H1 (cell line): Measurements from ENCODE around the gene SEC22C. TPM values are rescaled to one million over a fixed set of nuclear protein-coding genes. Genes with fewer than 3 reads are reported as not detected.

Source experiments
- CTCF ChIA-PET: fragments of 300-600 bp; sonication (Branson Sonifier 250); formaldehyde crosslinking; loops from one replicate; lab custom pipeline; 2021; ENCODE audit not compliant: partially characterized antibody; lab: Charles Lee
- POLR2A ChIA-PET: fragments of 300-600 bp; sonication (Branson Sonifier 250); formaldehyde crosslinking; loops from one replicate; lab custom pipeline; 2021; ENCODE audit warnings: inconsistent platforms; ENCODE audit not compliant: partially characterized antibody; lab: Charles Lee
- DNase-seq, 2 experiments: peaks; one replicate each; pipeline versions ENCODE4 v3.0.0 to v3.0.0-alpha.2; 2010 to 2022; ENCODE audit warnings: low spot score in 2 of 2, low read depth in 1 of 2, mixed read lengths in 1 of 2
- FAIRE-seq: peaks from 2 replicates; lab custom pipeline; 2011; peaks lifted over from hg19 to GRCh38; lab: Jason Lieb, UNC
- H2AFZ ChIP-seq: 2 replicates; pipeline ENCODE4 v1.8.1; 2012; ENCODE audit warnings: low read length, inconsistent platforms
- H2AK5ac ChIP-seq: 2 replicates; pipeline ENCODE4 v1.6.1; 2013; ENCODE audit warnings: low read depth, low read length
- H2BK120ac ChIP-seq: replicated peaks from 2 replicates; pipeline ENCODE3; 2013; ENCODE audit warnings: low read depth, low read length, inconsistent platforms
- H2BK12ac ChIP-seq: 2 replicates; pipeline ENCODE4 v1.6.1; 2013; ENCODE audit warnings: low read depth, low read length
- H2BK15ac ChIP-seq: 2 replicates; pipeline ENCODE4 v1.6.1; 2013; ENCODE audit warnings: low read length
- H2BK20ac ChIP-seq: 2 replicates; pipeline ENCODE4 v1.6.1; 2013; ENCODE audit warnings: low read length
- H2BK5ac ChIP-seq: 2 replicates; pipeline ENCODE4 v1.6.1; 2013; ENCODE audit warnings: low read depth, low read length
- H3K14ac ChIP-seq: 2 replicates; pipeline ENCODE4 v1.6.1; 2013; ENCODE audit warnings: inconsistent platforms; ENCODE audit not compliant: insufficient read length
- H3K18ac ChIP-seq: 2 replicates; pipeline ENCODE4 v1.6.1; 2013; ENCODE audit warnings: low read length; ENCODE audit errors: extremely low read depth
- H3K23ac ChIP-seq: 2 replicates; pipeline ENCODE4 v1.6.1; 2013; ENCODE audit warnings: inconsistent platforms; ENCODE audit not compliant: insufficient read length
- H3K23me2 ChIP-seq: 2 replicates; pipeline ENCODE4 v1.6.1; 2013; ENCODE audit warnings: low read depth, low read length
- H3K27ac ChIP-seq: 2 replicates; pipeline ENCODE4 v1.6.1; 2011; ENCODE audit warnings: low read depth, low read length, inconsistent platforms
- H3K27me3 ChIP-seq, 4 experiments: replicated peaks in 1 of 4; 1 replicate in 1 of 4; 2 replicates in 3 of 4; pipeline versions ENCODE4 v1.6.1 to v1.8.1; 2011 to 2013; ENCODE audit warnings: low read length in 3 of 4, mild to moderate bottlenecking in 3 of 4, inconsistent platforms in 2 of 4, mixed read lengths in 2 of 4, moderate library complexity in 1 of 4; ENCODE audit not compliant: control insufficient read depth in 3 of 4, insufficient read depth in 3 of 4; ENCODE audit errors: extremely low read depth in 1 of 4
- H3K36me3 ChIP-seq, 4 experiments: 2 replicates each; pipeline versions ENCODE4 v1.6.1 to v1.8.1; 2011 to 2013; ENCODE audit warnings: mild to moderate bottlenecking in 4 of 4, low read length in 3 of 4, moderate library complexity in 2 of 4, control low read depth in 1 of 4, inconsistent platforms in 1 of 4; ENCODE audit not compliant: insufficient read depth in 4 of 4, control insufficient read depth in 2 of 4
- H3K4ac ChIP-seq: replicated peaks from 2 replicates; pipeline ENCODE3; 2013; ENCODE audit warnings: low read length, low read depth, mixed read lengths, inconsistent platforms; ENCODE audit not compliant: insufficient read length
- H3K4me1 ChIP-seq, 4 experiments: replicated peaks in 1 of 4; 1 replicate in 1 of 4; 2 replicates in 3 of 4; pipeline versions ENCODE4 v1.6.1 to v1.8.1; 2011 to 2013; ENCODE audit warnings: low read length in 3 of 4, inconsistent platforms in 2 of 4, mixed read lengths in 1 of 4; ENCODE audit not compliant: insufficient read depth in 4 of 4, control insufficient read depth in 3 of 4
- H3K4me2 ChIP-seq, 2 experiments: 2 replicates each; pipeline versions ENCODE4 v1.6.1 to v1.8.1; 2011 to 2013; ENCODE audit warnings: low read depth in 2 of 2, low read length in 2 of 2, control low read depth in 1 of 2, inconsistent platforms in 1 of 2, mild to moderate bottlenecking in 1 of 2; ENCODE audit not compliant: insufficient read depth in 1 of 2
- H3K4me3 ChIP-seq, 4 experiments: fragments of 200-600, 300-600 bp in 1 of 4; sonication (generic), shearing (Covaris generic), sonication (Bioruptor Twin) in 1 of 4; 2 replicates each; pipeline versions ENCODE4 v1.5.1 to v1.8.1; 2011 to 2016; ENCODE audit warnings: low read length in 4 of 4, low read depth in 3 of 4, control low read depth in 2 of 4, inconsistent platforms in 2 of 4, mild to moderate bottlenecking in 2 of 4, mixed read lengths in 1 of 4, moderate library complexity in 1 of 4; ENCODE audit not compliant: insufficient read depth in 2 of 4; ENCODE audit errors: extremely low read depth in 1 of 4
- H3K56ac ChIP-seq: replicated peaks from 2 replicates; pipeline ENCODE3; 2013; ENCODE audit warnings: low read depth, mild to moderate bottlenecking, mixed read lengths, low read length, inconsistent platforms; ENCODE audit not compliant: insufficient read length
- H3K79me1 ChIP-seq: 2 replicates; pipeline ENCODE4 v1.6.1; 2013; ENCODE audit warnings: low read depth, low read length, control low read depth
- H3K79me2 ChIP-seq, 2 experiments: 2 replicates each; pipeline versions ENCODE4 v1.6.1 to v1.8.1; 2012 to 2013; ENCODE audit warnings: low read length in 2 of 2, mild to moderate bottlenecking in 2 of 2, inconsistent platforms in 1 of 2; ENCODE audit not compliant: insufficient read depth in 2 of 2, control insufficient read depth in 1 of 2
- H3K9ac ChIP-seq, 4 experiments: replicated peaks in 1 of 4; 1 replicate in 1 of 4; 2 replicates in 3 of 4; pipeline versions ENCODE4 v1.6.1 to v1.8.1; 2011 to 2013; ENCODE audit warnings: low read depth in 3 of 4, low read length in 3 of 4, control low read depth in 2 of 4, mild to moderate bottlenecking in 2 of 4, moderate library complexity in 2 of 4, inconsistent platforms in 1 of 4; ENCODE audit errors: extremely low read depth in 1 of 4
- H3K9me3 ChIP-seq, 2 experiments: 2 replicates each; pipeline versions ENCODE4 v1.6.1 to v1.8.1; 2012 to 2013; ENCODE audit warnings: mild to moderate bottlenecking in 2 of 2, moderate library complexity in 2 of 2, control low read depth in 1 of 2, inconsistent platforms in 1 of 2, low read depth in 1 of 2, low read length in 1 of 2, mixed read lengths in 1 of 2; ENCODE audit not compliant: insufficient read depth in 2 of 2
- H4K20me1 ChIP-seq, 2 experiments: replicated peaks in 1 of 2; 2 replicates each; pipeline versions ENCODE3 to v1.8.1; 2011 to 2013; ENCODE audit warnings: inconsistent platforms in 2 of 2, low read length in 2 of 2, mild to moderate bottlenecking in 1 of 2; ENCODE audit not compliant: insufficient read depth in 2 of 2, control insufficient read depth in 1 of 2
- H4K5ac ChIP-seq: 2 replicates; pipeline ENCODE4 v1.6.1; 2013; ENCODE audit warnings: low read length, low read depth, mixed read lengths, inconsistent platforms; ENCODE audit not compliant: insufficient read length
- H4K8ac ChIP-seq: 2 replicates; pipeline ENCODE4 v1.8.0; 2013; ENCODE audit warnings: mild to moderate bottlenecking, moderate library complexity, low read length, inconsistent platforms; ENCODE audit not compliant: insufficient read depth; ENCODE audit errors: extremely low read depth
- H4K91ac ChIP-seq: replicated peaks from 2 replicates; pipeline ENCODE3; 2013; ENCODE audit warnings: low read length, mixed read lengths, inconsistent platforms; ENCODE audit not compliant: insufficient read length
- CBX5 ChIP-seq: fragments of 300-800, 300-1000 bp; sonication (generic); IDR thresholded peaks from 2 replicates; pipeline ENCODE4 v1.7.1; 2016; ENCODE audit warnings: antibody characterized with exemption, low read length, low read depth
- EP300 ChIP-seq, 2 experiments: IDR thresholded peaks; 1 replicate in 1 of 2; 2 replicates in 1 of 2; pipeline ENCODE4 v1.6.1; 2011 to 2012; ENCODE audit warnings: low read depth in 2 of 2, low read length in 2 of 2, mild to moderate bottlenecking in 2 of 2, borderline replicate concordance in 1 of 2, inconsistent platforms in 1 of 2, moderate library complexity in 1 of 2
- HDAC2 ChIP-seq, 2 experiments: fragments of 300-600 bp in 1 of 2; sonication (generic) in 1 of 2; IDR thresholded peaks; 2 replicates each; pipeline ENCODE4 v1.6.1; 2011 to 2012; ENCODE audit warnings: low read depth in 2 of 2, low read length in 2 of 2, mild to moderate bottlenecking in 2 of 2, moderate library complexity in 2 of 2, borderline replicate concordance in 1 of 2, inconsistent platforms in 1 of 2
- HDAC6 ChIP-seq: IDR thresholded peaks from one replicate; pipeline ENCODE4 v1.7.1; 2012; ENCODE audit warnings: low read depth, mild to moderate bottlenecking, inconsistent platforms, low read length, moderate library complexity
- JUN ChIP-seq: IDR thresholded peaks from 2 replicates; pipeline ENCODE4 v1.6.1; 2011; ENCODE audit warnings: low read depth, mild to moderate bottlenecking, improper control_type of control experiment, low read length
- KDM1A ChIP-seq: fragments of 200-600, 300-600 bp; sonication (generic); IDR thresholded peaks from 2 replicates; pipeline ENCODE4 v1.7.1; 2016; ENCODE audit warnings: mild to moderate bottlenecking, low read length, borderline replicate concordance
- KDM4A ChIP-seq: IDR thresholded peaks from one replicate; pipeline ENCODE4 v1.7.1; 2012; ENCODE audit warnings: low read depth, mild to moderate bottlenecking, moderate library complexity, low read length, inconsistent platforms; ENCODE audit not compliant: severe bottlenecking
- KDM5A ChIP-seq: fragments of 200-600 bp; IDR thresholded peaks from 2 replicates; pipeline ENCODE4 v1.7.1; 2012; ENCODE audit warnings: mild to moderate bottlenecking, low read length, inconsistent platforms, mixed read lengths
- MAFK ChIP-seq: IDR thresholded peaks from 2 replicates; pipeline ENCODE4 v1.6.1; 2012; ENCODE audit warnings: low read depth, mild to moderate bottlenecking, improper control_type of control experiment, low read length
- NRF1 ChIP-seq: IDR thresholded peaks from 2 replicates; pipeline ENCODE4 v1.6.1; 2011; ENCODE audit warnings: mild to moderate bottlenecking, low read depth, low read length, improper control_type of control experiment
- SUZ12 ChIP-seq: fragments of 200-600 bp; sonication (generic); IDR thresholded peaks from 2 replicates; pipeline ENCODE4 v1.6.1; 2012; ENCODE audit warnings: mild to moderate bottlenecking, inconsistent platforms, low read length, moderate library complexity, mixed read lengths
- WGBS, 2 experiments: shearing (Covaris generic) in 1 of 2; methylation state at CpG; one replicate each; pipeline versions ENCODE4 v1.1.6 to v1.1.7; 2013 to 2015; ENCODE audit warnings: low lambda C conversion rate in 2 of 2, mixed read lengths in 2 of 2, inconsistent platforms in 1 of 2, low coverage in 1 of 2, missing lambda C conversion rate in 1 of 2; ENCODE audit not compliant: insufficient replicate concordance in 2 of 2, insufficient coverage in 1 of 2, insufficient read length in 1 of 2; ENCODE audit errors: extremely low coverage in 1 of 2, missing lambda C conversion rate in 1 of 2; 5-methylcytosine and 5-hydroxymethylcytosine counted together
- polyA plus RNA-seq, 7 experiments: library from polyadenylated mRNA; depleted of rRNA in 3 of 7; stranded (reverse) in 5 of 7; unstranded in 2 of 7; fragments of >200 nt in 5 of 7; fragments of 200-250 nt in 2 of 7; gene quantifications; 1 replicate in 5 of 7; 2 replicates in 1 of 7; 4 replicates in 1 of 7; pipeline versions ENCODE4 v1.2.1 to v1.2.3, GENCODE V29; 2011 to 2013; ENCODE audit warnings: missing spikeins in 2 of 7, mixed read lengths in 2 of 7
- total RNA-seq: library from RNA; stranded (reverse); fragmentation: NEBNext Ultra II Directional; extraction: Animal tissue kit (Norgen Biotek cat#: 25700); gene quantifications from 2 replicates; pipeline ENCODE4 v1.2.1, GENCODE V29; 2021
- TF ChIP-seq, protein P1 (sequence below): IDR thresholded peaks from 2 replicates; pipeline ENCODE4 v1.6.1; 2011; ENCODE audit warnings: low read length, improper control_type of control experiment

Gene SEC22C
- total and polyA plus RNA-seq, 2 of the 8 experiments (the other 6 are each of a cell fraction or from before 2014, with no cell fraction given): 23.4 to 38.3 TPM

DNA sequence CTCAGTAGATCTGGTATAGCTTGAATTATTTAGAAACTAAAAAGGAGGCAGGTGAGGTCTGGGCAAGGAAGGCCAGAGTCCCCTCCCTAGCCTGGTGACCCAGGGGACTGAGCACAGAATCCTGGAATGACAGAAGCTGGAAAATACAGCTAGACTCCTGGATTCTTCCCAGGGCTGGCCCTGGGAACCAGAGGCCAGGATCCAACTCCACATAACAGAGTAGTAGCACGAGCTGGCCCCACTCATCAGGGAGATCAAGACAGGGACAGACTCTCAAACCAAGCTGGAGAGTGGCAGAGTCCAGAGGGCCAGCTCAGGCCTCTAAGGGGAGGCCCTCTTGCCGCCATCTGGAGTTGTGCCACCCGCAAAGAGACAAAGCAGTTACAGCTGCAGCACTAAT, 68.6 kb downstream of the SEC22C start:
- DNase-seq (no peak), FAIRE-seq (no peak)
- H3K9me3 ChIP-seq: no peaks in the 10 kb centered on the region
- H3K4ac ChIP-seq: no peak overlapping the region
- H3K56ac ChIP-seq: no peak overlapping the region
- no peak overlapping the region for H2AK5ac ChIP-seq
- no peaks in the 10 kb centered on the region for H3K79me1 ChIP-seq
- no peaks in the 10 kb centered on the region; a peak in 1 of 8 replicates for H3K36me3 ChIP-seq
- no peak overlapping the region for H3K4me2 ChIP-seq
- no peak overlapping the region for H2BK120ac ChIP-seq
- H3K4me3 ChIP-seq: no peak overlapping the region
- POLR2A ChIA-PET: interaction anchor here (3.1 kb wide), 1 partner anchor 10 kb away, joined by 10 read pairs; no protein-coding TSS in a partner anchor
- no peaks in the 10 kb centered on the region for H3K27me3 ChIP-seq
- no peak overlapping the region for H3K23ac ChIP-seq
- no peak overlapping the region for H4K5ac ChIP-seq
- H4K20me1 ChIP-seq: no peaks in the 10 kb centered on the region
- no peak overlapping the region for H3K18ac ChIP-seq
- no peak overlapping the region for H4K8ac ChIP-seq
- H3K14ac ChIP-seq: no peak overlapping the region
- H2BK12ac ChIP-seq: no peak overlapping the region
- H3K79me2 ChIP-seq: no peaks in the 10 kb centered on the region
- H2AFZ ChIP-seq: no peak overlapping the region
- H2BK20ac ChIP-seq: no peak overlapping the region
- no peaks in the 10 kb centered on the region for H3K4me1 ChIP-seq
- H2BK5ac ChIP-seq: no peak overlapping the region
- WGBS, 2 experiments: 90% methylated on average over 3 of the region's 3 CpGs; no CpG with 5 or more reads in 1 of the 2 experiments
- H2BK15ac ChIP-seq: no peak overlapping the region
- no peaks in the 10 kb centered on the region; the same call in 1 of the 2 replicates for H3K23me2 ChIP-seq
- no peak overlapping the region for H3K9ac ChIP-seq
- H4K91ac ChIP-seq: no peak overlapping the region
- CTCF ChIA-PET: interaction anchor here (1.3 to 23.3 kb wide), 7 partner anchors 10 to 266 kb away, joined by 4 to 458 read pairs (median 7); partner anchors contain the start of gene VIPR1
- H3K27ac ChIP-seq: no peak overlapping the region
- TF ChIP-seq NRF1 (no peak), KDM1A (no peak), JUN (no peak), HDAC6 (no peak), KDM5A (no peak), KDM4A (no peak), HDAC2 (IDR thresholded peaks at IDR 0.05; ENCODE audit: borderline replicate concordance in 1 of 2, low read depth in 2 of 2, low read length in 2 of 2) (no peak), MAFK (no peak), CBX5 (no peak), SUZ12 (no peak), EP300 (IDR thresholded peaks at IDR 0.05; ENCODE audit: borderline replicate concordance in 1 of 2, low read depth in 2 of 2, low read length in 2 of 2) (no peak)
- TF ChIP-seq, protein P1, sequence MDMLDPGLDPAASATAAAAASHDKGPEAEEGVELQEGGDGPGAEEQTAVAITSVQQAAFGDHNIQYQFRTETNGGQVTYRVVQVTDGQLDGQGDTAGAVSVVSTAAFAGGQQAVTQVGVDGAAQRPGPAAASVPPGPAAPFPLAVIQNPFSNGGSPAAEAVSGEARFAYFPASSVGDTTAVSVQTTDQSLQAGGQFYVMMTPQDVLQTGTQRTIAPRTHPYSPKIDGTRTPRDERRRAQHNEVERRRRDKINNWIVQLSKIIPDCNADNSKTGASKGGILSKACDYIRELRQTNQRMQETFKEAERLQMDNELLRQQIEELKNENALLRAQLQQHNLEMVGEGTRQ: no peak
